Measurements from ENCODE around the gene EIF4A3. TPM values are rescaled to one million over a fixed set of nuclear protein-coding genes. Genes with fewer than 3 reads are reported as not detected.

EIF4A3 gene
- total and polyA plus RNA-seq, 12 donors = 16.2 to 51.0 (median 34.3) TPM

- Histone ChIP-seq H3K27me3 (no peaks in the 10 kb centered on the region), H3K27ac (no peak overlapping the region), H3K9me3 (peaks cover 0 to 8% (median 0%) of the 10 kb centered on the region in 11 donors), H3K36me3 (peaks cover 0 to 58% (median 0%) of the 10 kb centered on the region in 9 donors), H3K4me1 (no peaks in the 10 kb centered on the region), H3K4me3 (no peak overlapping the region)
- TF ChIP-seq CTCF (IDR thresholded peaks at IDR 0.05) = no peak
- DNase-seq = no peak
- intact Hi-C loops (cut with DNase I) = no loop called here
- 86 to 89% methylated on average over 9 of the region's 9 CpGs for WGBS, 2 donors
- ATAC-seq = no peak
Observed at GRCh38 chr17:80110447-80110812, 36.5 kb downstream of the EIF4A3 start.

DNA sequence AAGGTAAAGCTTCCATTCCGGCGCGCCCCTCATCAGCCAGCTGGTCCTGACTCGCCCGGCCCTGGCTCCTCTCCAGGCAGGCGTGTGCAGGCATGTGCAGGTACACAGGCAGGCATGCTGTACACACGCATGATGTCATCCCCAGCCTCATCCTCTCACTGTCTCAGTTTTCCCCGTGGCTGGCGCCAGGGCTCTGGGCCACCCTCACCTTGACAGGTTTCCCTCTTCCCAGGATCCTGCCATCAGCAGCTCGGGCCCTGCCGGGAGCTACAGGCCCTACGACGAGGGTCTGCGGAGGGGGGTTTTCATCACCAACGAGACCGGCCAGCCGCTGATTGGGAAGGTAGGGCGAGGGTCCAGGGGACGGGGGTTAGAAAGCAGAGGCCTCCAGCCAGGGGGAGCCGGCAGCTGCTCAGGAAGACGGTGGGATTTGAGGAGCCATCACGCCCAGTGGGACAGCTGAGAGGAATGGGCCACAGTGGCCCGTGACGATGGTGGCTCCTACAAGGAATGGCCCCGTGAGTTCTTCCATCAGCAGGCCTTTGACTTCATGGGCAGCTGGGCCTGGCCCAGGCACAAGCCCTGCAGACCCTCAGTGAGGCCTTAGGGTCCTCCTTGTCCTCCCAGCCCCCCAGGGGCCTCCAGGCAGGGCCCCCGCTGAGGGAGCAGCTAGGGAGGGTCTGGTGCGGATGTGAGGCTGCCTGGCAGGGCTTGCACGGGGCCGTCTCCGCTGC, 37.0 kb downstream of the EIF4A3 start:
- Histone ChIP-seq H3K27me3 (no peaks in the 10 kb centered on the region), H3K4me3 (no peak overlapping the region), H3K4me1 (no peaks in the 10 kb centered on the region), H3K36me3 (peaks cover 0 to 58% (median 0%) of the 10 kb centered on the region in 9 donors), H3K27ac (no peak overlapping the region), H3K9me3 (peaks cover 0 to 5% (median 0%) of the 10 kb centered on the region in 11 donors)
- WGBS, 2 donors = 92 to 93% methylated on average over 29 to 30 of the region's 30 CpGs
- DNase-seq (no peak), ATAC-seq (no peak)
- intact Hi-C loops (cut with DNase I) = no loop called here
- TF ChIP-seq CTCF (IDR thresholded peaks at IDR 0.05) = no peak

GRCh38 chr17:80109066-80109660, 37.8 kb downstream of the EIF4A3 start:
- intact Hi-C loops (cut with DNase I) = no loop called here
- no peaks in the 10 kb centered on the region for H3K9me3 ChIP-seq
- H3K36me3 ChIP-seq = peaks cover 0 to 58% (median 0%) of the 10 kb centered on the region in 9 donors
- DNase-seq (no peak), ATAC-seq (no peak)
- TF ChIP-seq CTCF (IDR thresholded peaks at IDR 0.05) = no peak
- H3K4me3 ChIP-seq = no peak overlapping the region
- H3K27ac ChIP-seq = no peak overlapping the region
- H3K4me1 ChIP-seq = peaks cover 0 to 5% (median 0%) of the 10 kb centered on the region in 9 donors
- WGBS, 2 donors = 87 to 88% methylated on average over 13 of the region's 13 CpGs
- no peaks in the 10 kb centered on the region for H3K27me3 ChIP-seq

DNA sequence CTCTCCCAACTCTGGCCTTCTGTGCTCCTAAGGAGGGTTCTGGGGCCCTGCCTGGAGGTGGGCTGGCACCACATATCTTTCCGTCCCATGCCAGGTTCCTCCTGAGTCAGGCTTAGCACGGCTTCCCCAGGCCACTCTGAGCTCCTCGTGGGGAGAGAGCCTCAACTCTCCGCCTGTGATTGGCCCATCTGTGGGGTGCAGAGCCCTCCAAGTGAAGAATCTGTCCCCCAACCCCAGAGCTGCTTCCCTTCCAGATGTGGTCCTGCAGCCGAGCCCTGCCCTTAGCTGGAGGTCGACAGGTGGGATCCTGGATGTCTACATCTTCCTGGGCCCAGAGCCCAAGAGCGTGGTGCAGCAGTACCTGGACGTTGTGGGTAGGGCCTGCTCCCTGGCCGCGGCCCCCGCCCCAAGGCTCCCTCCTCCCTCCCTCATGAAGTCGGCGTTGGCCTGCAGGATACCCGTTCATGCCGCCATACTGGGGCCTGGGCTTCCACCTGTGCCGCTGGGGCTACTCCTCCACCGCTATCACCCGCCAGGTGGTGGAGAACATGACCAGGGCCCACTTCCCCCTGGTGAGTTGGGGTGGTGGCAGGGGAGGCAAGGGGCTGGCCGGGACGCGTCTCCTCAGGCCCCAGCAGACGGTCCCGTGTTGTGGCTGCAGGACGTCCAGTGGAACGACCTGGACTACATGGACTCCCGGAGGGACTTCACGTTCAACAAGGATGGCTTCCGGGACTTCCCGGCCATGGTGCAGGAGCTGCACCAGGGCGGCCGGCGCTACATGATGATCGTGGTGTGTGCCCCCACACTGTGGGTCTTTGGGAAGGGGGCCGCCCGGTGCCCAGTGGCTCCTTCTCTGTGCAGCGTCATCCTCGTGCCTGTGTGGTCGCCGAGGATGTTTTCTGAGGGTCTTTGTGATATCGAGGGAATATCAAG, 38.6 kb downstream of the EIF4A3 start:
- ATAC-seq (no peak), DNase-seq (no peak)
- TF ChIP-seq CTCF (IDR thresholded peaks at IDR 0.05) = no peak
- 93% methylated on average over 40 of the region's 40 CpGs for WGBS, 2 donors
- Histone ChIP-seq H3K27me3 (no peaks in the 10 kb centered on the region), H3K4me1 (peaks cover 0 to 6% (median 0%) of the 10 kb centered on the region in 9 donors), H3K4me3 (no peak overlapping the region), H3K36me3 (peaks cover 0 to 54% (median 0%) of the 10 kb centered on the region in 9 donors), H3K9me3 (no peaks in the 10 kb centered on the region), H3K27ac (no peak overlapping the region)
- intact Hi-C loops (cut with DNase I) = no loop called here

Data from heart right ventricle (tissue), 16 donors.